Liver (tissue), 9 donors: ENCODE results near the gene TST. TPM values are rescaled to one million over a fixed set of nuclear protein-coding genes. Genes with fewer than 3 reads are reported as not detected.

Source experiments
- DNase-seq: peaks from one replicate; pipeline ENCODE4 v3.0.0-alpha.2; 2017; ENCODE audit warnings: low spot score
- H3K27ac ChIP-seq, 2 donors: one replicate each; pipeline ENCODE4 v1.7.0; 2013; ENCODE audit warnings: inconsistent platforms in 2 of 2, low read length in 2 of 2, control low read depth in 1 of 2, low read depth in 1 of 2, mild to moderate bottlenecking in 1 of 2
- H3K27me3 ChIP-seq, 4 donors: one replicate each; pipeline versions ENCODE4 v1.6.1 to v1.7.0; 2013; ENCODE audit warnings: low read length in 3 of 4, inconsistent platforms in 1 of 4, mild to moderate bottlenecking in 1 of 4, moderate library complexity in 1 of 4; ENCODE audit not compliant: control insufficient read depth in 4 of 4, insufficient read depth in 4 of 4
- H3K36me3 ChIP-seq, 4 donors: one replicate each; pipeline versions ENCODE4 v1.6.1 to v1.7.0; 2013; ENCODE audit warnings: low read length in 3 of 4, mild to moderate bottlenecking in 3 of 4, low read depth in 1 of 4, moderate library complexity in 1 of 4; ENCODE audit not compliant: control insufficient read depth in 4 of 4, insufficient read depth in 3 of 4
- H3K4me1 ChIP-seq, 4 donors: one replicate each; pipeline versions ENCODE4 v1.6.1 to v1.7.0; 2013; ENCODE audit warnings: low read length in 3 of 4, mild to moderate bottlenecking in 3 of 4, moderate library complexity in 1 of 4; ENCODE audit not compliant: control insufficient read depth in 4 of 4, insufficient read depth in 4 of 4
- H3K4me3 ChIP-seq, 3 donors: one replicate each; pipeline versions ENCODE4 v1.6.1 to v1.7.0; 2013; ENCODE audit warnings: low read length in 3 of 3, control low read depth in 1 of 3, low read depth in 1 of 3, mild to moderate bottlenecking in 1 of 3
- H3K9ac ChIP-seq, 2 donors: one replicate each; pipeline ENCODE4 v1.7.0; 2013; ENCODE audit warnings: low read length in 2 of 2, mild to moderate bottlenecking in 2 of 2, moderate library complexity in 2 of 2, control low read depth in 1 of 2, low read depth in 1 of 2
- H3K9me3 ChIP-seq, 4 donors: one replicate each; pipeline versions ENCODE4 v1.6.1 to v1.7.0; 2013; ENCODE audit warnings: low read length in 3 of 4; ENCODE audit not compliant: control insufficient read depth in 4 of 4
- EGR1 ChIP-seq, 2 donors: IDR thresholded peaks; 2 replicates each; pipeline ENCODE4 v1.6.1; 2016 to 2018; ENCODE audit warnings: antibody characterized with exemption in 2 of 2, low read depth in 2 of 2
- FOXA1 ChIP-seq: IDR thresholded peaks from 2 replicates; pipeline ENCODE4 v1.6.1; 2016; ENCODE audit warnings: antibody characterized with exemption
- FOXA2 ChIP-seq: IDR thresholded peaks from 2 replicates; pipeline ENCODE4 v1.6.1; 2016; ENCODE audit warnings: antibody characterized with exemption
- GABPA ChIP-seq, 2 donors: IDR thresholded peaks in 1 of 2; conservative IDR thresholded peaks in 1 of 2; 2 replicates each; pipeline ENCODE4 v1.6.1; 2016; ENCODE audit warnings: antibody characterized with exemption in 2 of 2, mild to moderate bottlenecking in 1 of 2, moderate library complexity in 1 of 2
- HNF4A ChIP-seq, 2 donors: conservative IDR thresholded peaks; 2 replicates each; pipeline ENCODE4 v1.6.1; 2016; ENCODE audit warnings: antibody characterized with exemption in 2 of 2, mild to moderate bottlenecking in 2 of 2
- HNF4G ChIP-seq: IDR thresholded peaks from 2 replicates; pipeline ENCODE4 v1.6.1; 2016; ENCODE audit warnings: antibody characterized with exemption
- JUND ChIP-seq, 2 donors: IDR thresholded peaks; 2 replicates each; pipeline ENCODE4 v1.6.1; 2016; ENCODE audit warnings: antibody characterized with exemption in 2 of 2
- NR2F2 ChIP-seq: IDR thresholded peaks from 2 replicates; pipeline ENCODE4 v1.6.1; 2016; ENCODE audit warnings: antibody characterized with exemption
- RAD21 ChIP-seq, 2 donors: IDR thresholded peaks; 2 replicates each; pipeline ENCODE4 v1.6.1; 2016; ENCODE audit warnings: antibody characterized with exemption in 2 of 2, mild to moderate bottlenecking in 2 of 2
- RXRA ChIP-seq, 2 donors: IDR thresholded peaks; 2 replicates each; pipeline ENCODE4 v1.6.1; 2017 to 2018; ENCODE audit warnings: antibody characterized with exemption in 2 of 2, mild to moderate bottlenecking in 1 of 2
- SP1 ChIP-seq: IDR thresholded peaks from 2 replicates; pipeline ENCODE4 v1.6.1; 2018; ENCODE audit warnings: antibody characterized with exemption, mild to moderate bottlenecking
- TAF1 ChIP-seq: conservative IDR thresholded peaks from 2 replicates; pipeline ENCODE4 v1.6.1; 2016; ENCODE audit warnings: antibody characterized with exemption, mild to moderate bottlenecking
- YY1 ChIP-seq: IDR thresholded peaks from 2 replicates; pipeline ENCODE4 v1.6.1; 2016; ENCODE audit warnings: antibody characterized with exemption, mild to moderate bottlenecking
- WGBS: extraction: QIAGEN DNeasy Blood & Tissue Kit; methylation state at CpG from one replicate; pipeline ENCODE4 v1.1.7; 2013; 5-methylcytosine and 5-hydroxymethylcytosine counted together
- polyA plus RNA-seq, 2 donors: library from polyadenylated mRNA; stranded (reverse) in 1 of 2; unstranded in 1 of 2; fragments of 200-250 nt in 1 of 2; fragments of >200 nt in 1 of 2; fragmentation: Nextera tagmentation in 1 of 2; extraction: Ambion mirVana in 1 of 2; gene quantifications; one replicate each; pipeline versions ENCODE4 v1.2.1 to v1.2.3, GENCODE V29; 2013 to 2015
- total RNA-seq, 2 donors: library from RNA; depleted of rRNA; stranded (reverse); fragments of >200 nt; gene quantifications; one replicate each; pipeline ENCODE4 v1.2.3, GENCODE V29; 2014
- TF ChIP-seq, protein P1 (sequence below): fragments of 150-350 bp; IDR thresholded peaks from 2 replicates; pipeline ENCODE4 v1.5.1; 2017; ENCODE audit warnings: improper control_type of control experiment, low read depth, low read length; ENCODE audit not compliant: missing input control
- TF ChIP-seq, protein P2 (sequence below): IDR thresholded peaks from 2 replicates; pipeline ENCODE4 v1.6.1; 2016; ENCODE audit warnings: antibody characterized with exemption
- TF ChIP-seq, protein P3 (sequence below): IDR thresholded peaks from 2 replicates; pipeline ENCODE4 v1.6.1; 2016; ENCODE audit warnings: antibody characterized with exemption
- TF ChIP-seq, protein P4 (sequence below): IDR thresholded peaks from 2 replicates; pipeline ENCODE4 v1.6.1; 2016; ENCODE audit warnings: antibody characterized with exemption
- TF ChIP-seq, protein P5 (sequence below): IDR thresholded peaks from 2 replicates; pipeline ENCODE4 v1.6.1; 2016; ENCODE audit warnings: antibody characterized with exemption, mild to moderate bottlenecking
- donor health status: healthy.
- donor health status: healthy.
- donor health status: healthy.
- donor health status: healthy.
- donor health status: healthy.

Gene TST
- total and polyA plus RNA-seq, 4 donors, result 186 to 404 (median 292) TPM

DNA sequence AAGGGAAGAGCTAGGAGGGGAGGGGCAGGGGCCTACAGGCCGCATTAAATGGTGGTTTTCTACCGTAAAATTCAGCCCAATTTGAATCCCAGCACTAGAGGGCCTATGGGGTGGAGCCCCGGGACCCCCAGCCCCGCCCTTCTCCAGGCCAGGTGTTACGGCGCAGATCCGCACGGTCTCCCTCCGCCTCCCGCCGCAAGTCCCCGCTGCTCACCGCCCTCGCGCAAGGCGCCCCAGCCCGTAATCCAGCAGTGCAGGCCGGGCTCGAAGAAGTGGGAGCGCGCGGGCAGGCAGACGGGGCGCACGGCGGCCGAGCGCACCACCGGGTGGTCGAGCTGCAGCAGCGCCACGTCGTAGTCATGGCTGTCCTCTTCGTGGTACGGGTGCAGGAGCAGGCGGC is 49.6 kb upstream of the TST start (continued):
- TF ChIP-seq RXRA (IDR thresholded peaks at IDR 0.05), result no peak

GRCh38 chr22:37067428-37067827 is 48.2 kb upstream of the TST start:
- Histone ChIP-seq H3K36me3 (peaks cover 0 to 50% (median 18%) of the 10 kb centered on the region in 4 donors), H3K4me1 (no peaks in the 10 kb centered on the region), H3K27me3 (no peaks in the 10 kb centered on the region), H3K9ac (no peak overlapping the region), H3K27ac (no peak overlapping the region), H3K4me3 (no peak overlapping the region), H3K9me3 (no peaks in the 10 kb centered on the region)
- 90% methylated on average over 10 of the region's 10 CpGs for WGBS
- no peak for TF ChIP-seq HNF4G
- no peak for TF ChIP-seq HNF4A (conservative IDR thresholded peaks at IDR 0.05)
- no peak for TF ChIP-seq SP1
- TF ChIP-seq GABPA (IDR thresholded peaks at IDR 0.05 in 1 of 2, conservative IDR thresholded peaks at IDR 0.05 in 1 of 2), result no peak
- TF ChIP-seq, protein P1, sequence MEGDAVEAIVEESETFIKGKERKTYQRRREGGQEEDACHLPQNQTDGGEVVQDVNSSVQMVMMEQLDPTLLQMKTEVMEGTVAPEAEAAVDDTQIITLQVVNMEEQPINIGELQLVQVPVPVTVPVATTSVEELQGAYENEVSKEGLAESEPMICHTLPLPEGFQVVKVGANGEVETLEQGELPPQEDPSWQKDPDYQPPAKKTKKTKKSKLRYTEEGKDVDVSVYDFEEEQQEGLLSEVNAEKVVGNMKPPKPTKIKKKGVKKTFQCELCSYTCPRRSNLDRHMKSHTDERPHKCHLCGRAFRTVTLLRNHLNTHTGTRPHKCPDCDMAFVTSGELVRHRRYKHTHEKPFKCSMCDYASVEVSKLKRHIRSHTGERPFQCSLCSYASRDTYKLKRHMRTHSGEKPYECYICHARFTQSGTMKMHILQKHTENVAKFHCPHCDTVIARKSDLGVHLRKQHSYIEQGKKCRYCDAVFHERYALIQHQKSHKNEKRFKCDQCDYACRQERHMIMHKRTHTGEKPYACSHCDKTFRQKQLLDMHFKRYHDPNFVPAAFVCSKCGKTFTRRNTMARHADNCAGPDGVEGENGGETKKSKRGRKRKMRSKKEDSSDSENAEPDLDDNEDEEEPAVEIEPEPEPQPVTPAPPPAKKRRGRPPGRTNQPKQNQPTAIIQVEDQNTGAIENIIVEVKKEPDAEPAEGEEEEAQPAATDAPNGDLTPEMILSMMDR, result no peak
- TF ChIP-seq, protein P2, sequence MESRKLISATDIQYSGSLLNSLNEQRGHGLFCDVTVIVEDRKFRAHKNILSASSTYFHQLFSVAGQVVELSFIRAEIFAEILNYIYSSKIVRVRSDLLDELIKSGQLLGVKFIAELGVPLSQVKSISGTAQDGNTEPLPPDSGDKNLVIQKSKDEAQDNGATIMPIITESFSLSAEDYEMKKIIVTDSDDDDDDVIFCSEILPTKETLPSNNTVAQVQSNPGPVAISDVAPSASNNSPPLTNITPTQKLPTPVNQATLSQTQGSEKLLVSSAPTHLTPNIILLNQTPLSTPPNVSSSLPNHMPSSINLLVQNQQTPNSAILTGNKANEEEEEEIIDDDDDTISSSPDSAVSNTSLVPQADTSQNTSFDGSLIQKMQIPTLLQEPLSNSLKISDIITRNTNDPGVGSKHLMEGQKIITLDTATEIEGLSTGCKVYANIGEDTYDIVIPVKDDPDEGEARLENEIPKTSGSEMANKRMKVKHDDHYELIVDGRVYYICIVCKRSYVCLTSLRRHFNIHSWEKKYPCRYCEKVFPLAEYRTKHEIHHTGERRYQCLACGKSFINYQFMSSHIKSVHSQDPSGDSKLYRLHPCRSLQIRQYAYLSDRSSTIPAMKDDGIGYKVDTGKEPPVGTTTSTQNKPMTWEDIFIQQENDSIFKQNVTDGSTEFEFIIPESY, result no peak
- no peak for TF ChIP-seq FOXA1
- TF ChIP-seq, protein P3, sequence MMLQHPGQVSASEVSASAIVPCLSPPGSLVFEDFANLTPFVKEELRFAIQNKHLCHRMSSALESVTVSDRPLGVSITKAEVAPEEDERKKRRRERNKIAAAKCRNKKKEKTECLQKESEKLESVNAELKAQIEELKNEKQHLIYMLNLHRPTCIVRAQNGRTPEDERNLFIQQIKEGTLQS, result no peak
- TF ChIP-seq, protein P4, sequence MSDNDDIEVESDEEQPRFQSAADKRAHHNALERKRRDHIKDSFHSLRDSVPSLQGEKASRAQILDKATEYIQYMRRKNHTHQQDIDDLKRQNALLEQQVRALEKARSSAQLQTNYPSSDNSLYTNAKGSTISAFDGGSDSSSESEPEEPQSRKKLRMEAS, result no peak
- TF ChIP-seq FOXA2, result no peak
- TF ChIP-seq JUND (IDR thresholded peaks at IDR 0.05), result no peak
- no peak for TF ChIP-seq TAF1
- no peak for TF ChIP-seq RAD21 (IDR thresholded peaks at IDR 0.05)
- TF ChIP-seq RXRA (IDR thresholded peaks at IDR 0.05), result no peak
- no peak for TF ChIP-seq NR2F2
- no peak for TF ChIP-seq EGR1 (IDR thresholded peaks at IDR 0.05; ENCODE audit: low read depth in 2 of 2)
- TF ChIP-seq, protein P5, sequence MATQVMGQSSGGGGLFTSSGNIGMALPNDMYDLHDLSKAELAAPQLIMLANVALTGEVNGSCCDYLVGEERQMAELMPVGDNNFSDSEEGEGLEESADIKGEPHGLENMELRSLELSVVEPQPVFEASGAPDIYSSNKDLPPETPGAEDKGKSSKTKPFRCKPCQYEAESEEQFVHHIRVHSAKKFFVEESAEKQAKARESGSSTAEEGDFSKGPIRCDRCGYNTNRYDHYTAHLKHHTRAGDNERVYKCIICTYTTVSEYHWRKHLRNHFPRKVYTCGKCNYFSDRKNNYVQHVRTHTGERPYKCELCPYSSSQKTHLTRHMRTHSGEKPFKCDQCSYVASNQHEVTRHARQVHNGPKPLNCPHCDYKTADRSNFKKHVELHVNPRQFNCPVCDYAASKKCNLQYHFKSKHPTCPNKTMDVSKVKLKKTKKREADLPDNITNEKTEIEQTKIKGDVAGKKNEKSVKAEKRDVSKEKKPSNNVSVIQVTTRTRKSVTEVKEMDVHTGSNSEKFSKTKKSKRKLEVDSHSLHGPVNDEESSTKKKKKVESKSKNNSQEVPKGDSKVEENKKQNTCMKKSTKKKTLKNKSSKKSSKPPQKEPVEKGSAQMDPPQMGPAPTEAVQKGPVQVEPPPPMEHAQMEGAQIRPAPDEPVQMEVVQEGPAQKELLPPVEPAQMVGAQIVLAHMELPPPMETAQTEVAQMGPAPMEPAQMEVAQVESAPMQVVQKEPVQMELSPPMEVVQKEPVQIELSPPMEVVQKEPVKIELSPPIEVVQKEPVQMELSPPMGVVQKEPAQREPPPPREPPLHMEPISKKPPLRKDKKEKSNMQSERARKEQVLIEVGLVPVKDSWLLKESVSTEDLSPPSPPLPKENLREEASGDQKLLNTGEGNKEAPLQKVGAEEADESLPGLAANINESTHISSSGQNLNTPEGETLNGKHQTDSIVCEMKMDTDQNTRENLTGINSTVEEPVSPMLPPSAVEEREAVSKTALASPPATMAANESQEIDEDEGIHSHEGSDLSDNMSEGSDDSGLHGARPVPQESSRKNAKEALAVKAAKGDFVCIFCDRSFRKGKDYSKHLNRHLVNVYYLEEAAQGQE, result no peak
- no peak for TF ChIP-seq YY1
- DNase-seq, result no peak
